Duodenal mucosa (tissue), 2 donors: ENCODE data around the gene TCTN1.

Experiments used
- H3K27ac ChIP-seq: one replicate; pipeline ENCODE4 v1.7.0; 2013; ENCODE audit warnings: low read depth, low read length
- H3K27me3 ChIP-seq, 2 donors: one replicate each; pipeline ENCODE4 v1.7.0; 2013; ENCODE audit warnings: low read length in 2 of 2, control low read depth in 1 of 2; ENCODE audit not compliant: insufficient read depth in 2 of 2, control insufficient read depth in 1 of 2
- H3K36me3 ChIP-seq, 2 donors: one replicate each; pipeline ENCODE4 v1.7.0; 2013; ENCODE audit warnings: low read length in 2 of 2, control low read depth in 1 of 2; ENCODE audit not compliant: insufficient read depth in 2 of 2, control insufficient read depth in 1 of 2
- H3K4me1 ChIP-seq, 2 donors: one replicate each; pipeline ENCODE4 v1.7.0; 2013; ENCODE audit warnings: low read length in 2 of 2, control low read depth in 1 of 2; ENCODE audit not compliant: insufficient read depth in 2 of 2, control insufficient read depth in 1 of 2
- H3K4me3 ChIP-seq, 2 donors: one replicate each; pipeline ENCODE4 v1.7.0; 2013; ENCODE audit warnings: low read length in 2 of 2, low read depth in 1 of 2
- H3K9ac ChIP-seq, 2 donors: one replicate each; pipeline ENCODE4 v1.7.0; 2013; ENCODE audit warnings: low read length in 2 of 2, low read depth in 1 of 2
- H3K9me3 ChIP-seq, 2 donors: one replicate each; pipeline ENCODE4 v1.7.0; 2013; ENCODE audit warnings: low read length in 2 of 2, control low read depth in 1 of 2; ENCODE audit not compliant: control insufficient read depth in 1 of 2

The TCTN1 gene

GRCh38 chr12:110575326-110575725 is 38.6 kb upstream of the TCTN1 start:
- H3K36me3 ChIP-seq, result no peaks in the 10 kb centered on the region
- H3K4me3 ChIP-seq, result no peak overlapping the region
- peak overlapping the region; percentile 6 for H3K27ac ChIP-seq
- H3K9me3 ChIP-seq, result peaks cover 3 to 13% of the 10 kb centered on the region in 2 donors
- no peak overlapping the region for H3K9ac ChIP-seq
- H3K4me1 ChIP-seq, result peaks cover 27 to 39% of the 10 kb centered on the region in 2 donors
- no peaks in the 10 kb centered on the region for H3K27me3 ChIP-seq

DNA sequence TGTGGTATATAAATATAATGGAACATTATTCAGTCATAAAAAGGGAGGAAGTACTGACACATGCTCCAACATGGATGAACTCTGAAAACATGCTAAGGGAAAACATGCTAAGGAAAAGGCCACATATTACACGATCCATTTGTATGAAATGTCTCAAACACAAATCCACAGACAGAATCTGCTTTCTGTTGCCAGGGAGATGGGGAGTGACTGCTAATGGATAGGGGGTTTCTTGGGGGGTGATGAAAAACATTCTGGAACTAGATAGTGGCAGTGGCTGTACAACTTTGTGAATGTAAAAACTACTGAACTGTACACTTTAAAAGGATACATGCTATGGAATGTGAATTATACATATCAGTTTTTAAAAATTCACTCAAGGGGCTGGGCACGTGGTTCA is 37.4 kb upstream of the TCTN1 start:
- Histone ChIP-seq H3K36me3 (no peaks in the 10 kb centered on the region), H3K27me3 (no peaks in the 10 kb centered on the region), H3K9ac (no peak overlapping the region), H3K4me3 (no peak overlapping the region), H3K9me3 (peaks cover 3 to 10% of the 10 kb centered on the region in 2 donors), H3K4me1 (peaks cover 38 to 46% of the 10 kb centered on the region in 2 donors), H3K27ac (no peak overlapping the region)

GRCh38 chr12:110577864-110578693 is 35.9 kb upstream of the TCTN1 start:
- peak overlapping the region; percentile 10 to 21 for H3K4me3 ChIP-seq

DNA sequence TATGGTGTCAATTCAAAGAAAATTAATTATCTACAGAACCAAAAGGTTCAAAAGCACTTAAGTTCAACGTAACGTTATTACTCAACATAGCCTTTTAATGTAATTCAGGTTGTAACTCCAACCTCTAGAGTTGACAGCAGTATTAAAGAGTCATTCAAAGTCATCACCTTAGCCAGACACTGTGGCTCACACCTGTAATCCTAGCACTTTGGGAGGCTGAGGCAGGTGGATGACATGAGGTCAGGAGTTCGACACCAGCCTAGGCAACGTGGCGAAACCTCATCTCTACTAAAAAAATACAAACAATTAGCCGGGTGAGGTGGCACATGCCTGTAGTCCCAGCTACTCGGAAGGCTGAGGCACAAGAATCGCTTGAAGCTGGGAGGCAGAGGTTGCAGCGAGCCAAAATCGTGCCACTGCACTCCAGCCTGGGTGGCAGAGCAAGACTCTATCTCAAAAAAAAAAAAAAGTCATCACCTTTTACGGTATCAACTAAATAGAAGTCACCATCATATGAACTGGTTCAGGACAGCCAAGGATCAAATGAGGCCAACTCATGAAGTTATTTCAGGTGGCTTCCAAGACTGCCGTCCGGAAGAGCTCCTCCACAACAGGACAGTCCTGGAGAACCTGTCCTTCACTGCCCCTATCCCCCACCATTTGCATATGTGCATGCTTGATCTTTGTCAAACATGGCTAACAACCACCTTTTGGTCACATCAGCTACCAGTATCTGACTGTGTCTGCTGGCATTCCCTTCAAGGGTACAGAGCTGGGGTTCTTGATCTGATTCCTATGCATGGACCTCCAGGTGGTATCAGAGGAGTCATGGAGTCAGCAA is 35.0 kb upstream of the TCTN1 start:
- Histone ChIP-seq H3K9me3 (no peaks in the 10 kb centered on the region), H3K36me3 (no peaks in the 10 kb centered on the region), H3K4me3 (peak overlapping the region; percentile 8 to 13), H3K27me3 (no peaks in the 10 kb centered on the region), H3K27ac (peak overlapping the region; percentile 39), H3K4me1 (peaks cover 46 to 52% of the 10 kb centered on the region in 2 donors), H3K9ac (no peak overlapping the region)

More at GRCh38 chr12:110577864-110578693, 35.9 kb upstream of the TCTN1 start:
- H3K9ac ChIP-seq, result peak overlapping the region; percentile 26 to 48
- peak overlapping the region; percentile 59 for H3K27ac ChIP-seq
- peaks cover 41 to 46% of the 10 kb centered on the region in 2 donors for H3K4me1 ChIP-seq
- H3K27me3 ChIP-seq, result no peaks in the 10 kb centered on the region
- no peaks in the 10 kb centered on the region for H3K36me3 ChIP-seq
- H3K9me3 ChIP-seq, result no peaks in the 10 kb centered on the region

DNA sequence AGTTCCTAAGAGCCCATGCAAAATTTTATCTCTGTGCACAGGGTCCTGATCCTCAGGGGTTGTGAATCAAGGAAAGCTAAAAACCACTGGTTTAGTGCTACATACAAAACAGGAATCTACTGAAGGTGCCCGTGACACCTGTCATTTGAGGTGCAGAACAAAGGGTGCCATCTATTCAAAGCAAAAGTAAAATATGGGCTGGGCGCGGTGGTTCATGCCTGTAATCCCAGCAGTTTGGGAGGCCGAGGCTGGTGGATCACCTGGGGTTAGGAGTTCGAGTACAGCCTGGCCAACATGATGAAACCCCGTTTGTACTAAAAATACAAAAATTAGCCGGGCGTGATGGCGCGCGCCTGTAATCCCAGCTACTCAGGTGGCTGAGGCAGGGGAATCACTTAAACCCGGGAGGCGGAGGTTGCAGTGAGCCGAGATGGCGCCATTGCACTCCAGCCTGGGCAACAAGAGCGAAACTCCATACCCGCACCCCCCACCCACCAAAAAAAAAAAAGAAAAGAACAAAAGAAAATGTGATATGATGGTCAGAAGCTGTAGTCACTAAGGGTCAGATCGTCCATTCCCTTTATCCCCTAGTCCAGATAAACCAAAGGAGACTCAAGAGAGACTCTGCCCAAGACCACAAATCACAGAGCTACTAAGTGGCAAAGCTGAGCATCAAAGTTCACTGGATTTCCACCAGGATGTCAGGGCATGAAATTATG is 34.2 kb upstream of the TCTN1 start:
- Histone ChIP-seq H3K9me3 (no peaks in the 10 kb centered on the region), H3K27me3 (no peaks in the 10 kb centered on the region), H3K9ac (no peak overlapping the region), H3K4me1 (peaks cover 46 to 50% of the 10 kb centered on the region in 2 donors), H3K27ac (no peak overlapping the region), H3K36me3 (no peaks in the 10 kb centered on the region), H3K4me3 (peak overlapping the region in 1 of 2 donors; percentile 13)

DNA sequence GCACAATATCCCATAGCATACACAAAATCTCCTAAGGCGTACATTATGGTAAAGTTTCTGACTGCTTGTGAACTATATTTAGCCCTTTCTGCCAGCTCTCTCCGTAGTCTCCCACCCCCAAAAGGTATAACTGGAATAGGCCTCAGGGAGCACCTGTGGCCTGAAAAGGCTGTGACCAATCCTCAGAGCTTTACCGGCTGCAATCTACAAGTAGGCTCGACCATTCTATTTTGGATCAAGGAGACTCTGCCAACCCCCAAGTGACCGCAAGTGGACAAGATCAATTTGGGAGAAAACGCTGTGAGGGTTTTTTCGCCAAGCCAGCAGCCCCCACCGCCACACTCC is 32.0 kb upstream of the TCTN1 start:
- Histone ChIP-seq H3K9me3 (no peaks in the 10 kb centered on the region), H3K9ac (peak overlapping the region; percentile 82 to 84), H3K27me3 (no peaks in the 10 kb centered on the region), H3K27ac (peak overlapping the region; percentile 88), H3K36me3 (no peaks in the 10 kb centered on the region), H3K4me1 (peaks cover 51 to 53% of the 10 kb centered on the region in 2 donors), H3K4me3 (peak overlapping the region; percentile 88 to 93)

DNA sequence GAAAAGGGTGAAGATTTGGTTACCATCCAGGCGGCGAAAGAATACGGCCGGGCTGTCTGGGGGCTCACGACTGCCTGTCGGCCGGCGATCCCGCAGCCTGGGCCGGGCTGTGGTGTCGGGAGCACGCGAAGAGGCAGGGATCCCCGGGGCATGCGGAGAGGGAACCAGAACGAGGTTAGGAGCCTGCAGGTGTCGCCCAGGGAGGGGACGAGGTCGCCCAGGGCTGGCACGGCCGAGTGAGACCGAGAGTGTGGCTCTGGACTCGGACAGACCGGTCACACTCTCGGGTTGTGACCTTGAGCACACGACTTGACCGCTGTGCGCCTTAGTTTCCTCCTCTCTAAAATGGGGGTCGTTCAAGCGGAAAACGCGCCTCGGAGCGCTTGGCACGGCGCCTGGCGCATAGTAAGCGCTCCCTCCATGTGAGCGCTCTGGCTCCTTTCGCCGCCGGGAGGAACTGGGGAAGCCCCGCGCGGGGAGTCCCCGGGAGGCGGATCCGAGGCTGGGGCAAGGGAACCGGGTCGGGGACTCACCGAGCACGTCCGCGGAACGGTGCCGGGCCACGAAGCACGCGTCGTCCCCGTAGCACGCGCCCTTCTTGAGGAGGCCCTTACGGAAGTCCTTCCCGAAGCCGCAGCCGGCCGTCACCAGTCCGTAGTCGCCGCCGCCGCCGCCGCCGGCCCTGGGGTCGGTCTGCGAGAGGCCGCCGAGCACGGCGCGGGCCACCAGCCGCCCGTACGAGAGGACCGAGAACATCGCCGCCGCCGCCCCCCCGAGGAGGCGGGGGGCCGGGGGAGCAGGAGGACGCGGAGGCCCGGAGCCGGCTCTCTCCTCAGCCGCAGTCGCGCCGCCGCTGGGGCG is 31.4 kb upstream of the TCTN1 start:
- Histone ChIP-seq H3K4me1 (peaks cover 47 to 50% of the 10 kb centered on the region in 2 donors), H3K4me3 (peak overlapping the region; percentile 88 to 93), H3K27ac (peak overlapping the region; percentile 88), H3K36me3 (no peaks in the 10 kb centered on the region), H3K27me3 (no peaks in the 10 kb centered on the region), H3K9me3 (no peaks in the 10 kb centered on the region), H3K9ac (peak overlapping the region; percentile 82 to 84)

DNA sequence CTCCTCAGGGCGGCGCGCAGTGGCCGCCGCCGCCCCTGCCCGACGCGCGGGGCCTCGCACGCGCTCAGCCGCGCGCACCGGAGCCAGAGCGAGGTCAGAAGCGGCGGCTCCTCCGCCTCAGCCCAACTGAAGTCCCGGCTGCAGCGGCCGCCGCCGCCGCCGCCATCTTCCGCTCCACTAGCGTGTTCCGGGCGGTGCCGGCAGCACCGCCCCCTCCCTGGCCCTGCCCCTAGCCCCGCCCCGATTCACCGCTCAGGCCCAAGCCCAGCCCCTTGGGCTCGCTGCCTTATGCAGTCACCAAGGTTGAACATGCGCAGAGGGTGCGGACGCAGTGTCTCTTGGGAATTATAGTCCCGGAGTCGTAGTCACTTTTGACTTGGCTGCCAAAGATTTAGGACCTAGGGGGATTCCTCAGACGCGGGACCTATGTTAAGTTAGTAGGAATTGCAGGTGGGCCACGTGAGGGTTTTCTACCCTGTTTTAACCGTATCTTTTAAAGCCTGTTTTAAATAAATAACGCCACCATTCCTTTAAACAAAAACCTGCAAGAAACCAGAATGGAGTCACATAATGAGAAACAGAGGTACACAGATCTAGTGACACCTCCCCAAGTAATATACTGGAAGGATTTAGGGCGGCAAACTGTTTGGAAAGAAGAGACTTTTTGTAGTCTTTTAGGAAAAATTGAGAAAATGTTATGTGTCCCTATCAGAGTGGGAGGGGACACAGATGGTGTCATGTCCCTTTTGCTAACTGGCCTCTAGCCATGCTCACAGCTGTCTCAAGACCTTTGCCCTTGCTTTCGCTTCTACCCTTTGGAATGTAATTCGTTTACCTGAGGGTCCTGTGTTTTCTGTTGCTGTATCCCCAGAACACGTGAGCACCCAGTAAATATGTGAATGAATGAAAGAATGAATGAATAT is 30.5 kb upstream of the TCTN1 start, which contains the start of gene PPTC7:
PPTC7 (minus strand) TSS at position 182 of the 923 bp plus-strand sequence. CDS start 287 bp downstream, outside the sequence.
- no peaks in the 10 kb centered on the region for H3K9me3 ChIP-seq
- H3K27ac ChIP-seq, result peak within 1 kb of the TSS; percentile 88
- no peaks in the 10 kb centered on the region for H3K36me3 ChIP-seq
- peak within 1 kb of the TSS; percentile 82 to 84 for H3K9ac ChIP-seq
- H3K27me3 ChIP-seq, result no peaks in the 10 kb centered on the region
- H3K4me3 ChIP-seq, result peak within 1 kb of the TSS; percentile 88 to 93
- H3K4me1 ChIP-seq, result peaks cover 39 to 42% of the 10 kb centered on the region in 2 donors
